ENCODE data around the gene UGT8. TPM values are rescaled to one million over a fixed set of nuclear protein-coding genes. Genes with fewer than 3 reads are reported as not detected.
"Not testable (repeated sequence)": the region's sequence is repeated elsewhere in the genome, so short reads cannot be mapped to it uniquely, and the experiment has no call there.

UGT8 gene
- total and polyA plus RNA-seq, 3 donors from 2014 or later, result 4.1 to 6.9 (median 5.6) TPM

DNA sequence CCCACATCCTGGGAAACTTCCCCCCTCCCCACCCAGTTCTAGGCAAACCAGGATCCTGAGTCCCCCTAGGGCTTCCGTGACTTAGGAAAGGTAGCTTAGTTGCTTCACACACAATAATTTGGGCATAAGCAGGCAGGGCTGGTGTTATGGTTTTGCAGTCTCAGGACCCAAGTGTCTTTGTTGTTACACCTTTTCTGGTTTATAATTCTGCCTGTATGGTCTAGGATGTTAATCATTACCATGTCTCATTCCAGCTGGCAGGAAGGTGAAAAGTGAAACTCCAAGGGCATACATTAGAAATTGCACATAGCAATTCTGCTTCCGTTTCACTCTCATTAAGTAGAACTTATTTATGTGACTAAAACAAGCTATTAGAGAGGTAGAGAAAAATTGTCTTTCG lies 16.8 kb downstream of the UGT8 start:
- H3K36me3 ChIP-seq (ENCODE audit: low read depth, missing control alignments), result no peaks in the 10 kb centered on the region
- intact Hi-C loops (cut with DNase I; ENCODE audit: low total_unique reads), result no loop called here
- no peak overlapping the region for H3K4me3 ChIP-seq
- H3K4me1 ChIP-seq, result no peaks in the 10 kb centered on the region
- H3K27me3 ChIP-seq, result no peaks in the 10 kb centered on the region
- DNase-seq, result no peak
- TF ChIP-seq POLR2A (IDR thresholded peaks at IDR 0.05), result no peak
- TF ChIP-seq, protein P1, sequence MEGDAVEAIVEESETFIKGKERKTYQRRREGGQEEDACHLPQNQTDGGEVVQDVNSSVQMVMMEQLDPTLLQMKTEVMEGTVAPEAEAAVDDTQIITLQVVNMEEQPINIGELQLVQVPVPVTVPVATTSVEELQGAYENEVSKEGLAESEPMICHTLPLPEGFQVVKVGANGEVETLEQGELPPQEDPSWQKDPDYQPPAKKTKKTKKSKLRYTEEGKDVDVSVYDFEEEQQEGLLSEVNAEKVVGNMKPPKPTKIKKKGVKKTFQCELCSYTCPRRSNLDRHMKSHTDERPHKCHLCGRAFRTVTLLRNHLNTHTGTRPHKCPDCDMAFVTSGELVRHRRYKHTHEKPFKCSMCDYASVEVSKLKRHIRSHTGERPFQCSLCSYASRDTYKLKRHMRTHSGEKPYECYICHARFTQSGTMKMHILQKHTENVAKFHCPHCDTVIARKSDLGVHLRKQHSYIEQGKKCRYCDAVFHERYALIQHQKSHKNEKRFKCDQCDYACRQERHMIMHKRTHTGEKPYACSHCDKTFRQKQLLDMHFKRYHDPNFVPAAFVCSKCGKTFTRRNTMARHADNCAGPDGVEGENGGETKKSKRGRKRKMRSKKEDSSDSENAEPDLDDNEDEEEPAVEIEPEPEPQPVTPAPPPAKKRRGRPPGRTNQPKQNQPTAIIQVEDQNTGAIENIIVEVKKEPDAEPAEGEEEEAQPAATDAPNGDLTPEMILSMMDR (IDR thresholded peaks at IDR 0.05), result no peak
- no peaks in the 10 kb centered on the region for H3K9me3 ChIP-seq
- H3K27ac ChIP-seq, result no peak overlapping the region
- 60 to 61% methylated on average over 3 of the region's 3 CpGs for WGBS, 2 donors

DNA sequence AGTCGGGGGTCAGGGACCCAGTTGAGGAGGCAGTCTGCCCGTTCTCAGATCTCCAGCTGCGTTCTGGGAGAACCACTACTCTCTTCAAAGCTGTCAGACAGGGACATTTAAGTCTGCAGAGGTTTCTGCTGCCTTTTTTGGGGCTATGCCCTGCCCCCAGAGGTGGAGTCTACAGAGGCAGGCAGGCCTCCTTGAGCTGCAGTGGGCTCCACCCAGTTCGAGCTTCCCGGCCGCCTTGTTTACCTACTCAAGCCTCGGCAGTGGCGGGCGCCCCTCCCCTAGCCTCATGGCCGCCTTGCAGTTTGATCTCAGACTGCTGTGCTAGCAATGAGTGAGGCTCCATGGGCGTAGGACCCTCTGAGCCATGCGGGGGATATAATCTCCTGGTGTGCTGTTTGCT lies 17.4 kb downstream of the UGT8 start:
- intact Hi-C loops (cut with DNase I; ENCODE audit: low total_unique reads); H3K27ac ChIP-seq: not testable (repeated sequence)
- WGBS, 2 donors, result 92 to 96% methylated on average over 4 to 12 of the region's 12 CpGs

DNA sequence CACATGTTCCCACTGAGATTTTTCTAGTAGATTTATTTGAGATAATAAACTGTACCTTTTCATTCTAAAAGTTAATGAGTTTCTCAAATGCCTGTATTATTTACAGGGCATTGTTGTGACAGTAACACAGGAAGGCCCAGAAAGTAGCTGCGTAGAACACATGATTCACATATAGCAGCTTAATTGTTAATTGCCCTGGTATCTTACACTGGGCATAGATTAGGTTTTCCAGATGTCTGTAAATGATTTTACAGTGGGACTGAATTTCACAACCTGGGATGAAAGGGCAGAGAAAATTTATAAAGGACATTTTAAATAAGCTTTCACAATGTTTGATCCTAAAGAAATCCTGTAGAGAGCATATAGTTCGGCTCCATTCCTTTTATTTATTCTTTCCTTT lies 27.6 kb downstream of the UGT8 start:
- Histone ChIP-seq H3K27me3 (no peaks in the 10 kb centered on the region), H3K4me3 (no peak overlapping the region), H3K9me3 (no peaks in the 10 kb centered on the region), H3K27ac (no peak overlapping the region), H3K36me3 (ENCODE audit: low read depth, missing control alignments) (no peaks in the 10 kb centered on the region), H3K4me1 (no peaks in the 10 kb centered on the region)
- intact Hi-C loops (cut with DNase I; ENCODE audit: low total_unique reads), result no loop called here
- 94% methylated on average over 2 of the region's 2 CpGs for WGBS, 2 donors
- no peak for DNase-seq
- no peak for TF ChIP-seq POLR2A (IDR thresholded peaks at IDR 0.05)
- TF ChIP-seq, protein P1 (IDR thresholded peaks at IDR 0.05), result no peak

More for the DNA sequence above, 17.4 kb downstream of the UGT8 start:
- H3K27me3 ChIP-seq; H3K4me1 ChIP-seq; DNase-seq; H3K4me3 ChIP-seq; H3K9me3 ChIP-seq; H3K36me3 ChIP-seq (ENCODE audit: low read depth, missing control alignments): not testable (repeated sequence)

DNA sequence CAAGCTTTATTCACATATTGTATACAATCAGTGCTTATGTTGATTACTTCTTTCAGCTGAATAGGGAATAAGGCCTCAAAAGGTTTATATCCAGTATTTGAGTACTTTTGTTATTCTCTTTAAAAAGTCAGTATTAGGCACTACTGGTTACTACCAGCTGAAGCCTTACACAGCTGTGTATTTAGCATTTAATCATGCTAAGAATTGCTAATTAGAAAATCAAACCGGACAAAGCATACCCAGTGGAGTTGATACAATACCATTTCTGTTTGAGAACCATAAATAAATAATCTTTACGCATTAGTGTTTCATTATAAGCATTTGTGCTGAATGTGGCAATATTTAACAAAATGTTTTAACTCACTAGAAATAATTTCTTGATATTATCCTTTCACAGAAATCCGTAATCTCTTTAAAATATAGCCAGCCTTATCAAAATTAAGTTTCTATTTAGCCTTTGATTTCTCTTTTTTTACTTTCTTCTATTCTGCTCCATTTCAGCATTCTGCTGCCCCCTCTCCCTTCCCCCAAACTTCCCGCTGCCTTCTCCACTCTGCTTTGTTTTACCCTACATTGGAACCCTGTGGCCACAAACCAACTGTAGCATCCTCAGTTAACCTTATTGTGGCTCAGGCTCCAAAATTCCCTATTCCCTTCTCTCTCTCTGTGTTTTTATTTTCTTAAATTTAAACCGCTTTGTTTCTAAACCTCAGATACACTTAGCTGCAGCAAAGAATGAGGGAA lies 37.8 kb downstream of the UGT8 start:
- H3K36me3 ChIP-seq (ENCODE audit: low read depth, missing control alignments), result no peaks in the 10 kb centered on the region
- no peak overlapping the region for H3K27ac ChIP-seq
- TF ChIP-seq, protein P1 (IDR thresholded peaks at IDR 0.05), result no peak
- no peak for TF ChIP-seq POLR2A (IDR thresholded peaks at IDR 0.05)
- WGBS, 2 donors, result 88 to 94% methylated on average over 5 of the region's 5 CpGs
- H3K27me3 ChIP-seq, result no peaks in the 10 kb centered on the region
- H3K4me3 ChIP-seq, result no peak overlapping the region
- intact Hi-C loops (cut with DNase I; ENCODE audit: low total_unique reads), result no loop called here
- DNase-seq, result no peak
- H3K4me1 ChIP-seq, result no peaks in the 10 kb centered on the region
- no peaks in the 10 kb centered on the region for H3K9me3 ChIP-seq

DNA sequence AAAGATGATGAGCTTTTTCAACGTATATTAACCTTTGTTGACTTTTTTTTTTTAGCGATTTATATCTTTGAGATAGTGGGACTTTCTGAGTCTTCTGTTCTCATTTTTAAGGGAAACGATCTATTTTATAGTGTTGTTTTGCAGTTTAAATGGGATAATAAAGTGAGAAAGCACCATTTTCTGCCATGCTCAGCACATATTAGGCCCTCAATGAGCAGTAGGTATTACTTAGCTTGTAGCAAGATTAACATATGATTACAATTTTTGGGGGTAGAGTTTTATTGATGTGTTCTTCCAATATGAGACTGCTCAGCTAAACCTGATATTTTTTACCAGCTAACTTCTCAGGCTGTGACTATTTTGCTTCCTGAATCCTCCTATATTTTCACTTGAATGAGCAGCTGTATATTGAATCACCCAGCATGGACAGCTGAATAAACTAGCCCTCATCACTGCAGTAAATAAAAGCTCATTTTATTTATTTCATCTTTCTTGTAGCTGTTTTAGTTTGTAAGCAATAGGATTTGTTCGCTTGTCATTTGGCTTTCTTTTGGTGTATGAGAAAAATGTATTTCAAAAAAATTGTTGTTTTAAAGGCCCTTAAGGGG lies 43.7 kb downstream of the UGT8 start:
- Histone ChIP-seq H3K27ac (no peak overlapping the region), H3K9me3 (no peaks in the 10 kb centered on the region), H3K27me3 (no peaks in the 10 kb centered on the region), H3K4me3 (no peak overlapping the region), H3K36me3 (ENCODE audit: low read depth, missing control alignments) (no peaks in the 10 kb centered on the region), H3K4me1 (no peaks in the 10 kb centered on the region)
- no peak for DNase-seq
- TF ChIP-seq, protein P1 (IDR thresholded peaks at IDR 0.05), result no peak
- intact Hi-C loops (cut with DNase I; ENCODE audit: low total_unique reads), result no loop called here
- WGBS, 2 donors, result 69 to 85% methylated on average over 4 of the region's 4 CpGs

All from testis (tissue), 3 donors.